Measurements from ENCODE around the gene TOX4. TPM values are rescaled to one million over a fixed set of nuclear protein-coding genes. Genes with fewer than 3 reads are reported as not detected.

Gene TOX4
- total and polyA plus RNA-seq, 9 of the 15 experiments (the other 6 are each of a cell fraction or from before 2014, with no cell fraction given), result 9.9 to 76.5 (median 41.0) TPM

DNA sequence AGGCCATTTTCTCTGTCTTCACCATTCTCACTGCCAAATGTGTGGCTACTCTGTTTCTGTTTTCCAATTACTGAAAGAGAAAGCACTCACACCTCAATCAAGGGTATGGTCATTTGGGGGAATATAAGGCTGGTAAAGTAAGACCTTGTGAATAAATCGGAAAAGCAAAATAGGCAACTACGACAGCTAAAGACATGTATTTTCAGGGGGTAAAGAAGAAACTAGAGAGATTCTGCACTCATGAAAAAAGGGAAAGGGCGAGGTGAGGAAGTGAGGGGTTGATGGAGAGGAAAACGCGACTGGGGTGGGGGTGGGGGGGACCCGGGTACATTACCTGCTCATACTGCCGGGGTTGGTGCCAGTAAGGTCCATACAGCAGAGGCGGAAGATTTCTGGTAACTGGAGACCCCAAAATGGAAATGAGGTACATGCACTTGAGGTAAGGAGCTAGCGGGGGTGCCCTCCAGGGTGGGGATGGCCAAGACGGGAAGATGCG is 40.4 kb upstream of the TOX4 start:
- DNase-seq (ENCODE audit: extremely low read depth in 1 of 4, low spot score in 3 of 4) (no peak), FAIRE-seq (no peak), ATAC-seq (no peak)
- peak overlapping the region; percentile 75 for H3K4me3 ChIP-seq
- WGBS (ENCODE audit: insufficient coverage, low coverage, missing lambda C conversion rate), result 0% methylated on average over 2 of the region's 11 CpGs
- no TSS peak for BruUV-seq (replicated peaks)
- H3K9ac ChIP-seq (ENCODE audit: insufficient read depth in 1 of 2, low read depth in 2 of 2, low read length in 2 of 2), result peak overlapping the region; percentile 83 to 87; a peak in 3 of 4 replicates
- TF ChIP-seq SLC30A9 (CRISPR knock-in tag; IDR thresholded peaks at IDR 0.05) (no peak), ZNF143 (CRISPR knock-in tag; IDR thresholded peaks at IDR 0.05) (no peak), MYNN (IDR thresholded peaks at IDR 0.05) (no peak), MYNN (CRISPR knock-in tag; IDR thresholded peaks at IDR 0.05) (no peak)
- TF ChIP-seq, protein P1, sequence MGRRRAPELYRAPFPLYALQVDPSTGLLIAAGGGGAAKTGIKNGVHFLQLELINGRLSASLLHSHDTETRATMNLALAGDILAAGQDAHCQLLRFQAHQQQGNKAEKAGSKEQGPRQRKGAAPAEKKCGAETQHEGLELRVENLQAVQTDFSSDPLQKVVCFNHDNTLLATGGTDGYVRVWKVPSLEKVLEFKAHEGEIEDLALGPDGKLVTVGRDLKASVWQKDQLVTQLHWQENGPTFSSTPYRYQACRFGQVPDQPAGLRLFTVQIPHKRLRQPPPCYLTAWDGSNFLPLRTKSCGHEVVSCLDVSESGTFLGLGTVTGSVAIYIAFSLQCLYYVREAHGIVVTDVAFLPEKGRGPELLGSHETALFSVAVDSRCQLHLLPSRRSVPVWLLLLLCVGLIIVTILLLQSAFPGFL (CRISPR knock-in tag; IDR thresholded peaks at IDR 0.05), result no peak
- TF ChIP-seq, protein P2, sequence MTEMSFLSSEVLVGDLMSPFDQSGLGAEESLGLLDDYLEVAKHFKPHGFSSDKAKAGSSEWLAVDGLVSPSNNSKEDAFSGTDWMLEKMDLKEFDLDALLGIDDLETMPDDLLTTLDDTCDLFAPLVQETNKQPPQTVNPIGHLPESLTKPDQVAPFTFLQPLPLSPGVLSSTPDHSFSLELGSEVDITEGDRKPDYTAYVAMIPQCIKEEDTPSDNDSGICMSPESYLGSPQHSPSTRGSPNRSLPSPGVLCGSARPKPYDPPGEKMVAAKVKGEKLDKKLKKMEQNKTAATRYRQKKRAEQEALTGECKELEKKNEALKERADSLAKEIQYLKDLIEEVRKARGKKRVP (CRISPR knock-in tag; IDR thresholded peaks at IDR 0.05), result no peak
- H3K36me3 ChIP-seq (ENCODE audit: control insufficient read depth, insufficient read depth, low read length), result peaks cover 7% of the 10 kb centered on the region; the same call in 1 of the 3 replicates
- intact Hi-C loops (cut with micrococcal nuclease) (loop anchor here (1.0 kb wide), 1 partner anchor 20 kb away; the partner anchor contains the start of gene CHD8), in situ Hi-C loops (cut with MboI) (no loop called here)
- no peaks in the 10 kb centered on the region for H3K9me3 ChIP-seq (replicated peaks; ENCODE audit: control insufficient read depth, insufficient read depth, low read depth, low read length)
- H4K20me1 ChIP-seq (replicated peaks; ENCODE audit: control insufficient read depth, insufficient read depth, low read length), result no peaks in the 10 kb centered on the region
- H3K9me1 ChIP-seq (ENCODE audit: control insufficient read depth, insufficient read depth, low read length), result no peaks in the 10 kb centered on the region
- CTCF ChIA-PET (ENCODE audit: low intra/inter-chr PET ratio), result no interaction called here
- peaks cover 4 to 9% of the 10 kb centered on the region in 2 experiments; a peak in 2 of 5 replicates for H3K4me1 ChIP-seq (replicated peaks in 1 of 2; ENCODE audit: control insufficient read depth in 2 of 2, insufficient read depth in 2 of 2, low read length in 2 of 2)
- no peaks in the 10 kb centered on the region for H3K27me3 ChIP-seq (ENCODE audit: control insufficient read depth in 2 of 2, insufficient read depth in 2 of 2, low read length in 2 of 2)
- H2AFZ ChIP-seq (ENCODE audit: low read depth, low read length), result peak overlapping the region; percentile 70; the same call in 1 of the 2 replicates
- H3K79me2 ChIP-seq (ENCODE audit: control insufficient read depth, insufficient read depth, low read length), result peaks cover 90% of the 10 kb centered on the region
- peak overlapping the region; percentile 91; the same call in 2 of the 3 replicates for H3K27ac ChIP-seq (ENCODE audit: extremely low read depth, low read depth, low read length)
- H3K4me2 ChIP-seq (ENCODE audit: insufficient read depth, low read length), result peak overlapping the region; percentile 80
- POLR2A ChIA-PET, result interaction anchor here (0.6 to 1.8 kb wide), 10 partner anchors 9 to 122 kb away, joined by 3 to 8 read pairs (median 4); partner anchors contain the start of genes CHD8, RAB2B and TOX4
